Measurements from ENCODE around the gene MESP1. TPM values are rescaled to one million over a fixed set of nuclear protein-coding genes. Genes with fewer than 3 reads are reported as not detected.

MESP1 gene
- 1 to 10 TPM in 1 of 4 donors, under 1 TPM in 2, not detected in 1; 0.69 to 1.1 (median 0.97) TPM for polyA plus RNA-seq
- long read RNA-seq, donor 1 = 0 reads
- long read RNA-seq, donor 2, partial matches to known transcripts = 0 of 1 reads
- long read RNA-seq, donor 2, other reads (novel, unspliced or antisense) = 0 of 1 reads
- long read RNA-seq, donor 3, partial matches to known transcripts = 0 of 1 reads
- long read RNA-seq, donor 3, other reads (novel, unspliced or antisense) = 0 of 1 reads
- long read RNA-seq, donor 4 = 0 reads
- long read RNA-seq, donor 5 = 0 reads
- long read RNA-seq, donor 6, partial matches to known transcripts = 0 of 2 reads
- long read RNA-seq, donor 6, other reads (novel, unspliced or antisense) = 0 of 2 reads
- long read RNA-seq, donor 7, partial matches to known transcripts = 0 of 1 reads
- long read RNA-seq, donor 7, other reads (novel, unspliced or antisense) = 0 of 1 reads
- long read RNA-seq, donor 8 = 0 reads
- long read RNA-seq, donor 9 = 0 reads
- long read RNA-seq, donor 10, partial matches to known transcripts = 0 of 1 reads
- long read RNA-seq, donor 10, other reads (novel, unspliced or antisense) = 0 of 1 reads

- Histone ChIP-seq H3K27me3 (ENCODE audit: control insufficient read depth in 3 of 3, insufficient read depth in 3 of 3, low read length in 3 of 3) (peaks cover 0 to 26% (median 0%) of the 10 kb centered on the region in 3 donors), H3K36me3 (ENCODE audit: control insufficient read depth in 3 of 3, insufficient read depth in 2 of 3, low read depth in 1 of 3, low read length in 3 of 3) (no peaks in the 10 kb centered on the region), H3K9me3 (ENCODE audit: control insufficient read depth in 2 of 2, insufficient read depth in 1 of 2, low read depth in 1 of 2, low read length in 1 of 2) (no peaks in the 10 kb centered on the region), H3K4me1 (ENCODE audit: control insufficient read depth in 3 of 3, insufficient read depth in 2 of 3, low read depth in 1 of 3, low read length in 2 of 3) (peaks cover 0 to 10% (median 0%) of the 10 kb centered on the region in 3 donors), H3K27ac (ENCODE audit: low read depth in 1 of 3, low read length in 2 of 3) (peak within 1 kb of the TSS in 1 of 3 donors; percentile 52), H3K4me3 (ENCODE audit: low read depth in 1 of 3, low read length in 3 of 3) (peak within 1 kb of the TSS; percentile 44 to 73 (median 62))
- 2 to 3% (median 2%) methylated on average over 69 to 114 of the region's 114 CpGs for WGBS, 3 donors
- peak; percentile 89 to 95 for DNase-seq
- no peak for FAIRE-seq
Observed at GRCh38 chr15:89750560-89751542, at the start of gene MESP1. Gene MESP1 (minus strand): TSS chr15:89751249. CDS start chr15:89751231, 18 bp downstream.

GRCh38 chr15:89799918-89800498 lies 49.0 kb upstream of the MESP1 start:
- FAIRE-seq = no peak
- H3K27me3 ChIP-seq (ENCODE audit: control insufficient read depth in 3 of 3, insufficient read depth in 3 of 3, low read length in 3 of 3) = no peaks in the 10 kb centered on the region
- peaks cover 3 to 91% (median 29%) of the 10 kb centered on the region in 3 donors for H3K36me3 ChIP-seq (ENCODE audit: control insufficient read depth in 3 of 3, insufficient read depth in 2 of 3, low read depth in 1 of 3, low read length in 3 of 3)
- H3K4me3 ChIP-seq (ENCODE audit: low read depth in 1 of 3, low read length in 3 of 3) = peak overlapping the region in 1 of 3 donors; percentile 22
- H3K27ac ChIP-seq (ENCODE audit: low read depth in 1 of 3, low read length in 2 of 3) = peak overlapping the region in 1 of 3 donors; percentile 52
- WGBS, 3 donors = 92 to 96% (median 92%) methylated on average over 2 of the region's 2 CpGs
- H3K4me1 ChIP-seq (ENCODE audit: control insufficient read depth in 3 of 3, insufficient read depth in 2 of 3, low read depth in 1 of 3, low read length in 2 of 3) = peaks cover 0 to 35% (median 0%) of the 10 kb centered on the region in 3 donors
- H3K9me3 ChIP-seq (ENCODE audit: control insufficient read depth in 2 of 2, insufficient read depth in 1 of 2, low read depth in 1 of 2, low read length in 1 of 2) = no peaks in the 10 kb centered on the region
- peak in 1 of 2 donors; percentile 13 for DNase-seq

DNA sequence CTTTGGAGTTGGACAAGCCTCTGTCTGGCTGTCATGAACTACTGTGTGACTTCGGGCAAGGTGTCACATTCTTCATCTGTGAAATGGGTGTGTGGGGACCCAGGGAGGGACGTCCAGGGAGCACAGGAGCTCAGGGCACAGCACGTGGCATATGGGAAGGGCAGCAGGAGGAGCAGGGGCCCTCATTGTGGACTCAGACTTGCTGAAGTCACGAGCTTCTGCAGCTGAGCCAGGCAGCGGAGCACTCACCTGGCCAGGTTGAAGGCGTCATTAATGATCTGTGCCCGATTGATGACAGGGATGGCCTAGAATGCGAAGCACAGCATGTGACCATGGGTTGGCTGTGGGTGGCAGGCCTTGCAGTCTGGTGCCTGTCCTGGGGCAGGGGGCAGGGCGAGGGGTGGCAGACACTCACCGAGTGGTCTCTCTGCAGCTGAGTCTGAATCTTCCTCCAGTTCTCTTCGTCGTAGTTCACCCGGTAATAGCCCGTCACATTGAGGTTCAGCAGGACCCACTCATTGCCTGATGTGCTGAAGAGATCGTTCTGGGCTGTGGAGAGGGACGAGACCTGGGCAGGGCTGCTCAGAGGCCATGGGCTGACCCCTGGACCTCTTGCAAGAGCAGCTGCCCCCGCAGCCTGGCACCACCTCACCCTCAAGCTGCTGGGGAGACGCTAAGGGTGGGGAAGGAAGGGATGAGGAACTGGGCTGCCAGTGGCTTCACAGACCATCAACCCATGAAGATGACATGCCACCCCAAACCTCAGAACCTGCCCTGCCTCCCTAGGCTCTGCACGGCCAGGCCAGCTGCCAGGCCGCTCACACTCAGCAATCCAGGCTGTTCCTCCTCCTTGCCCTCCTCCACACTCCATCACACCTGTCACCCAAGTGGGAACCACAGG lies 48.2 kb upstream of the MESP1 start:
- DNase-seq = peak in 1 of 2 donors; percentile 34
- Histone ChIP-seq H3K27ac (ENCODE audit: low read depth in 1 of 3, low read length in 2 of 3) (peak overlapping the region in 1 of 3 donors; percentile 52), H3K4me1 (ENCODE audit: control insufficient read depth in 3 of 3, insufficient read depth in 2 of 3, low read depth in 1 of 3, low read length in 2 of 3) (peaks cover 0 to 33% (median 3%) of the 10 kb centered on the region in 3 donors), H3K27me3 (ENCODE audit: control insufficient read depth in 3 of 3, insufficient read depth in 3 of 3, low read length in 3 of 3) (no peaks in the 10 kb centered on the region), H3K4me3 (ENCODE audit: low read depth in 1 of 3, low read length in 3 of 3) (peak overlapping the region in 1 of 3 donors; percentile 2), H3K36me3 (ENCODE audit: control insufficient read depth in 3 of 3, insufficient read depth in 2 of 3, low read depth in 1 of 3, low read length in 3 of 3) (peaks cover 3 to 90% (median 30%) of the 10 kb centered on the region in 3 donors), H3K9me3 (ENCODE audit: control insufficient read depth in 2 of 2, insufficient read depth in 1 of 2, low read depth in 1 of 2, low read length in 1 of 2) (no peaks in the 10 kb centered on the region)
- 78 to 82% (median 81%) methylated on average over 18 to 20 of the region's 20 CpGs for whole genome bisulfite sequencing, 3 donors
- no peak for FAIRE-seq

DNA sequence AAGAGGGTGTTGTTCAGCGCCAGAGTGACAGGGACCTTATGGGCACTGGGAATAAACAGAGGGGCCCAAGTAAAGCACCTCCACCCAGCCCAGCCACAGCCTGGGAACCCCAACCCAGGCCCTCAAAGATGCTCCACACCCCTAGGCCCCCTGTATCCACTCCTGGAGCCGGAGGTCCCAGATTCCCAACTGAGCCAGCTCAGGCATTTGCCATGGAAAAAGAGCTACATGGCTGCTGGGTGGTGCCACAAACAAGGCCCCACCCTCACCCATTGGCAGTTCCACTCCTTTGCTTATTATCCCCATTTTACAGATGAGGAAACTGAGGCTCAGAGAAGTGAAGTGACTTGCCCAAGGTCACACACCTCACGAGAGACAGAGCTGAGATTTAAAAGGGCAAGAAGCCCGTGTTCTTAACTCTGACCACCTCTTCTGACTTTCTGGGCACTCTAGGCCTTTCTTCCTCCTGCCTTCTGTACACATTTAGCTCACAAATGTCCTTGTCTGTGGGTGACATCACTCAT lies 46.7 kb upstream of the MESP1 start:
- H3K27me3 ChIP-seq (ENCODE audit: control insufficient read depth in 3 of 3, insufficient read depth in 3 of 3, low read length in 3 of 3) = no peaks in the 10 kb centered on the region
- H3K9me3 ChIP-seq (ENCODE audit: control insufficient read depth in 2 of 2, insufficient read depth in 1 of 2, low read depth in 1 of 2, low read length in 1 of 2) = no peaks in the 10 kb centered on the region
- H3K36me3 ChIP-seq (ENCODE audit: control insufficient read depth in 3 of 3, insufficient read depth in 2 of 3, low read depth in 1 of 3, low read length in 3 of 3) = peaks cover 3 to 88% (median 22%) of the 10 kb centered on the region in 3 donors
- H3K4me1 ChIP-seq (ENCODE audit: control insufficient read depth in 3 of 3, insufficient read depth in 2 of 3, low read depth in 1 of 3, low read length in 2 of 3) = peaks cover 0 to 19% (median 3%) of the 10 kb centered on the region in 3 donors
- H3K27ac ChIP-seq (ENCODE audit: low read depth in 1 of 3, low read length in 2 of 3) = no peak overlapping the region
- H3K4me3 ChIP-seq (ENCODE audit: low read depth in 1 of 3, low read length in 3 of 3) = no peak overlapping the region
- DNase-seq (peak in 1 of 2 donors; percentile 15), FAIRE-seq (no peak)
- 81 to 92% (median 87%) methylated on average over 4 of the region's 4 CpGs for WGBS, 3 donors

GRCh38 chr15:89795996-89796395 lies 44.9 kb upstream of the MESP1 start:
- Histone ChIP-seq H3K36me3 (ENCODE audit: control insufficient read depth in 3 of 3, insufficient read depth in 2 of 3, low read depth in 1 of 3, low read length in 3 of 3) (peaks cover 2 to 88% (median 30%) of the 10 kb centered on the region in 3 donors), H3K27ac (ENCODE audit: low read depth in 1 of 3, low read length in 2 of 3) (no peak overlapping the region), H3K4me1 (ENCODE audit: control insufficient read depth in 3 of 3, insufficient read depth in 2 of 3, low read depth in 1 of 3, low read length in 2 of 3) (peaks cover 0 to 6% (median 3%) of the 10 kb centered on the region in 3 donors), H3K4me3 (ENCODE audit: low read depth in 1 of 3, low read length in 3 of 3) (no peak overlapping the region), H3K27me3 (ENCODE audit: control insufficient read depth in 3 of 3, insufficient read depth in 3 of 3, low read length in 3 of 3) (no peaks in the 10 kb centered on the region), H3K9me3 (ENCODE audit: control insufficient read depth in 2 of 2, insufficient read depth in 1 of 2, low read depth in 1 of 2, low read length in 1 of 2) (no peaks in the 10 kb centered on the region)
- DNase-seq (peak in 1 of 2 donors; percentile 5), FAIRE-seq (no peak)

GRCh38 chr15:89794627-89795241 lies 43.7 kb upstream of the MESP1 start:
- H3K4me3 ChIP-seq (ENCODE audit: low read depth in 1 of 3, low read length in 3 of 3) = peak overlapping the region in 1 of 3 donors; percentile 10
- peak in 1 of 2 donors; percentile 27 for DNase-seq
- H3K27ac ChIP-seq (ENCODE audit: low read depth in 1 of 3, low read length in 2 of 3) = peak overlapping the region in 1 of 3 donors; percentile 49
- no peaks in the 10 kb centered on the region for H3K27me3 ChIP-seq (ENCODE audit: control insufficient read depth in 3 of 3, insufficient read depth in 3 of 3, low read length in 3 of 3)
- WGBS, 3 donors = 30 to 44% (median 37%) methylated on average over 5 of the region's 5 CpGs
- FAIRE-seq = no peak
- H3K9me3 ChIP-seq (ENCODE audit: control insufficient read depth in 2 of 2, insufficient read depth in 1 of 2, low read depth in 1 of 2, low read length in 1 of 2) = no peaks in the 10 kb centered on the region
- H3K4me1 ChIP-seq (ENCODE audit: control insufficient read depth in 3 of 3, insufficient read depth in 2 of 3, low read depth in 1 of 3, low read length in 2 of 3) = peaks cover 0 to 3% (median 0%) of the 10 kb centered on the region in 3 donors
- peaks cover 2 to 86% (median 34%) of the 10 kb centered on the region in 3 donors for H3K36me3 ChIP-seq (ENCODE audit: control insufficient read depth in 3 of 3, insufficient read depth in 2 of 3, low read depth in 1 of 3, low read length in 3 of 3)

Data from small intestine (tissue), 16 donors.